SU-DHL-6 (cell line): ENCODE data around the gene ANGPTL2.

Source experiments
- H2AFZ ChIP-seq: fragments of 200-600 bp; sonication (generic); 2 replicates; pipeline ENCODE4 v1.6.1; 2014; ENCODE audit warnings: low read depth, mild to moderate bottlenecking, moderate library complexity, mixed read lengths, antibody characterized with exemption, low read length; ENCODE audit not compliant: severe bottlenecking
- H3F3A ChIP-seq: fragments of 200-600 bp; shearing (Covaris generic); 2 replicates; pipeline ENCODE4 v1.6.0; 2016; ENCODE audit warnings: antibody characterized with exemption, mild to moderate bottlenecking; ENCODE audit not compliant: insufficient read depth
- H3K27ac ChIP-seq: fragments of 200-600 bp; sonication (generic); 2 replicates; pipeline ENCODE4 v1.5.1; 2016; ENCODE audit warnings: low read depth, mild to moderate bottlenecking, low read length, moderate library complexity, mixed read lengths
- H3K27me3 ChIP-seq: fragments of 200-600 bp; sonication (generic), shearing (Covaris generic); 2 replicates; pipeline ENCODE4 v1.6.0; 2014; ENCODE audit warnings: mild to moderate bottlenecking, low read length
- H3K36me3 ChIP-seq: fragments of 200-600 bp; sonication (generic); 2 replicates; pipeline ENCODE4 v1.6.1; 2014; ENCODE audit warnings: mild to moderate bottlenecking, low read length, mixed read lengths
- H3K4me2 ChIP-seq: fragments of 300-600, 200-600 bp; shearing (Covaris generic), sonication (generic); 2 replicates; pipeline ENCODE4 v1.6.0; 2014; ENCODE audit warnings: low read length, low read depth, mild to moderate bottlenecking; ENCODE audit not compliant: poor library complexity, severe bottlenecking
- H3K4me3 ChIP-seq: fragments of 200-600 bp; sonication (generic); 2 replicates; pipeline ENCODE4 v1.5.1; 2014; ENCODE audit warnings: antibody characterized with exemption, low read length, mild to moderate bottlenecking, mixed read lengths; ENCODE audit not compliant: insufficient read depth, poor library complexity, severe bottlenecking
- H3K79me2 ChIP-seq: fragments of 200-600 bp; sonication (generic); 2 replicates; pipeline ENCODE4 v1.6.1; 2014; ENCODE audit warnings: mild to moderate bottlenecking, low read length, moderate library complexity; ENCODE audit not compliant: insufficient read depth
- H3K9ac ChIP-seq: fragments of 200-600 bp; sonication (generic); 2 replicates; pipeline ENCODE4 v1.7.0; 2014; ENCODE audit warnings: mild to moderate bottlenecking, low read length
- H3K9me2 ChIP-seq: fragments of 200-600 bp; sonication (generic); replicated peaks from 2 replicates; pipeline ENCODE4 v1.6.1; 2014; ENCODE audit warnings: low read length; ENCODE audit not compliant: insufficient read depth
- H3K9me3 ChIP-seq: fragments of 200-600 bp; sonication (generic); 2 replicates; pipeline ENCODE4 v1.6.1; 2014; ENCODE audit warnings: low read length, mixed read lengths; ENCODE audit not compliant: insufficient read depth
- H4K20me1 ChIP-seq: fragments of 200-600 bp; sonication (generic); 2 replicates; pipeline ENCODE4 v1.6.1; 2014; ENCODE audit warnings: low read depth, mild to moderate bottlenecking, antibody characterized with exemption, low read length, moderate library complexity, mixed read lengths
- CTCF ChIP-seq: fragments of 200-600 bp; sonication (generic); IDR thresholded peaks from one replicate; pipeline ENCODE4 v1.5.1; 2017; ENCODE audit warnings: antibody characterized with exemption, mild to moderate bottlenecking, low read length, moderate library complexity; ENCODE audit not compliant: insufficient read depth, poor library complexity, severe bottlenecking
- EZH2phosphoT487 ChIP-seq: fragments of 200-600 bp; sonication (generic), shearing (Covaris generic); conservative IDR thresholded peaks from 2 replicates; pipeline ENCODE4 v1.6.1; 2018; ENCODE audit warnings: mild to moderate bottlenecking, antibody characterized with exemption, low read length, moderate library complexity, mixed read lengths

Gene ANGPTL2

DNA sequence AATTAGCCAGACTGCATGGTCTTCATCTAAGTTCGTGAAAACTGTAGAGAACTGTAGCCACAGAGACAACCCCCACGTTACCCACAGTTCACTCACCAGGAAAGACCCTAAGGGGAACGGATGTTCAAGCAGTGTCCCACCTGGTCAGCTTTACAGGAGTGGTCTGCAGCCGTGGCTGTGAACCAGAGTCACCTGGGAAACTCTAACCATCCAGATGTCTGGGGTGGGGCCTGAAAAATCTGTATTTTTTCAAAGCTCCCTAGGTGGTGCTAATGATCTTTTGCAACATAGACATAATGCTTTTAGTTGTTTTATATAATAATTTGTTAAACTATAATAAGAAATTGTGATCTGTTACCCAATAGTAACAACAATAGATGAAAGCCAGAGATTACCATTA lies 47.7 kb upstream of the ANGPTL2 start:
- Histone ChIP-seq H3K9me3 (no peaks in the 10 kb centered on the region), H3F3A (no peaks in the 10 kb centered on the region), H2AFZ (no peak overlapping the region), H3K27ac (no peak overlapping the region), H3K4me2 (no peak overlapping the region), H3K27me3 (no peaks in the 10 kb centered on the region), H3K79me2 (no peaks in the 10 kb centered on the region), H3K9ac (no peak overlapping the region), H4K20me1 (no peaks in the 10 kb centered on the region), H3K9me2 (no peaks in the 10 kb centered on the region), H3K36me3 (no peaks in the 10 kb centered on the region), H3K4me3 (no peak overlapping the region)
- TF ChIP-seq CTCF (no peak), EZH2phosphoT487 (no peak)

GRCh38 chr9:127169575-127169883 lies 47.1 kb upstream of the ANGPTL2 start:
- Histone ChIP-seq H3K9me2 (no peaks in the 10 kb centered on the region), H4K20me1 (no peaks in the 10 kb centered on the region), H3K36me3 (no peaks in the 10 kb centered on the region), H2AFZ (no peak overlapping the region), H3K4me2 (no peak overlapping the region), H3K27ac (no peak overlapping the region), H3K27me3 (no peaks in the 10 kb centered on the region), H3K9me3 (no peaks in the 10 kb centered on the region), H3K9ac (no peak overlapping the region), H3K79me2 (no peaks in the 10 kb centered on the region), H3K4me3 (no peak overlapping the region), H3F3A (no peaks in the 10 kb centered on the region)
- no peak for TF ChIP-seq EZH2phosphoT487
- TF ChIP-seq CTCF: no peak

DNA sequence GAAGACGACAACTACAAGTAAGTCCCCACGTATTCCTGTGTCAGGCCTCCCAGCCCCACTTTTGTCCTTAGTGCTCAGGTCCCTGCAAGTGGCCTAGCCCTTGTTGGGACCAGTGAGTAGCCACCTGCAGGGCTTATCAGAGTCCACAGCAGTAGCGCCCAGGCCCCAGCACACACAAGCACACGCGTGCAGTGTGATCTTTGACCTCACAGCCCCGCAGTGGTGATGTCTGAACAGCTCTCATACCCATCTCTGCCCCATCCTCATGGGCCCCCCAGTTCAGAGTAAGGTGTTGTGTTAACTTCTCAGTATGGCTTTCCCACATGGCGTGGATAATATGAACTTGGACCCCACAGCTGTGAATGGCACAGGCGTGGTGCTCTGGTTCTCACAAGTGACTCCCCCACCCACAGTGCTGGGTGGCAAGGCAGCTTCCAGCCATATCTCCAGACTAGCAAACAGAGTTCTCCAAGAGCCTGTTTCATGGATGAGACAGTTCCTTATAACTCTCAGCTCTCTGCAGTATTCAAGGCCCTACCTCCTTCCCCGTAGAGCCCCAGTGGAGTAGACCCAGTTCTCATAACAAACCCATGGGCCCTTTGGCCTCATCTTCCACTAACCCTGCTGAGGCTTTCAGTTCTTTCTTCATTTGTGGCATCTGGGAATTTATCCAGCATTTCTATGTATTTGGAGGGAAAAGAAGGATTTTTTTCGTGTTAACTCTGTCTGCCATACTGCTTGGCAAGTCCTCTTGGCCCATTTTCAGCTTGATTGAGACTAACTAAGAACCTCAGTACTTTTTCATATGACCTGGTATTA lies 46.5 kb upstream of the ANGPTL2 start:
- Histone ChIP-seq H2AFZ (no peak overlapping the region), H3K36me3 (no peaks in the 10 kb centered on the region), H3K27me3 (no peaks in the 10 kb centered on the region), H4K20me1 (no peaks in the 10 kb centered on the region), H3K79me2 (no peaks in the 10 kb centered on the region), H3F3A (no peaks in the 10 kb centered on the region), H3K4me2 (no peak overlapping the region), H3K9me2 (no peaks in the 10 kb centered on the region), H3K9ac (no peak overlapping the region), H3K4me3 (no peak overlapping the region), H3K9me3 (no peaks in the 10 kb centered on the region), H3K27ac (no peak overlapping the region)
- TF ChIP-seq EZH2phosphoT487: no peak
- no peak for TF ChIP-seq CTCF
